Uterus (tissue), 4 donors: ENCODE results near the gene CHST9. TPM values are rescaled to one million over a fixed set of nuclear protein-coding genes. Genes with fewer than 3 reads are reported as not detected.
A peak's percentile ranks its signal among the peaks of the same experiment; 100 is the strongest.

ENCODE experiments used
- DNase-seq, 2 donors: peaks; one replicate each; pipeline ENCODE4 v3.0.0-alpha.2; 2019 to 2020
- H3K27ac ChIP-seq, 2 donors: fragments of 200-600 bp; sonication (generic); 1 replicate in 1 of 2; 2 replicates in 1 of 2; pipeline ENCODE4 v1.5.1; 2016 to 2018
- H3K27me3 ChIP-seq, 2 donors: fragments of 200-600 bp; sonication (generic); one replicate each; pipeline ENCODE4 v1.5.1; 2018 to 2019; ENCODE audit warnings: control low read depth in 1 of 2
- H3K36me3 ChIP-seq, 2 donors: fragments of 200-600 bp; sonication (generic); one replicate each; pipeline ENCODE4 v1.5.1; 2019; ENCODE audit warnings: control low read depth in 1 of 2
- H3K4me1 ChIP-seq, 2 donors: fragments of 200-600 bp; sonication (generic); one replicate each; pipeline ENCODE4 v1.5.1; 2018 to 2019; ENCODE audit warnings: control low read depth in 1 of 2
- H3K4me3 ChIP-seq, 2 donors: fragments of 200-600 bp; sonication (generic); 1 replicate in 1 of 2; 2 replicates in 1 of 2; pipeline ENCODE4 v1.5.1; 2018 to 2019; ENCODE audit warnings: mild to moderate bottlenecking in 1 of 2
- H3K9me3 ChIP-seq, 2 donors: fragments of 200-600 bp; sonication (generic); one replicate each; pipeline ENCODE4 v1.5.1; 2019; ENCODE audit warnings: control low read depth in 1 of 2
- POLR2A ChIP-seq, 2 donors: fragments of 450-650 bp; IDR thresholded peaks; one replicate each; pipeline ENCODE4 v1.6.1; 2016; ENCODE audit warnings: antibody characterized with exemption in 2 of 2, mild to moderate bottlenecking in 1 of 2, moderate library complexity in 1 of 2
- intact Hi-C: fragments of 100-400 bp; cut with DNase I; formaldehyde crosslinking; loops from one replicate; pipeline ENCODE4 v1.15.1; 2023; ENCODE audit warnings: low total_unique reads
- total RNA-seq, 4 donors: library from RNA; depleted of rRNA in 3 of 4; stranded (reverse); fragments of >200 nt in 3 of 4; gene quantifications; one replicate each; pipeline versions ENCODE4 v1.1.0 to v1.2.4, GENCODE V29; 2014 to 2023
- TF ChIP-seq, protein P1 (sequence below), 4 experiments: fragments of 200-600 bp in 2 of 4; fragments of 450-650 bp in 2 of 4; sonication (generic) in 2 of 4; IDR thresholded peaks; one replicate each; pipeline ENCODE4 v1.5.1; 2016 to 2019; ENCODE audit warnings: antibody characterized with exemption in 4 of 4, mild to moderate bottlenecking in 2 of 4, moderate library complexity in 1 of 4
- donor health status: DM: yes; HTN: yes; CAD: no.

Gene CHST9
- total RNA-seq, 4 donors from 2014 or later = 0.21 to 3.7 TPM; not detected in 2

DNA sequence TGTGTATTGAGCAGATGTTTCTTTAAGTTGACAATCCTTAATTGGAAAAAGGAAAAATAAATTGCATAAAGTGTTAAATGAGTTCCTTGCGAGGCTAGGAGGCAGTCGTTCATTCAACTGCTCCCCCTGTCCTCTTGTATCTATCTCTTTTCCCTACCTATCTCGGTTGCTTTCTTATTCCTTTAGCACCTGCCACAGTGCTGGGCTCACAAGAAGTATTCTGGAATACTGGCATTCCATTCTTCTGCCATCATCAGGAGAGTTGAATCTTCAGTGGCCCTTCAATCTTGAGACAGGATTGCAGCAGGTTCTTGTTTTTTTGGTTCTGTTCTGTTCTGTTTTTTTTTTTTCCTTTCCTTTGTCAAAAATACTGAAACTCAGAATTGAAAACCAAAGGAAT is 176.5 kb downstream of the CHST9 start:
- Histone ChIP-seq H3K36me3 (no peaks in the 10 kb centered on the region), H3K27me3 (no peaks in the 10 kb centered on the region), H3K9me3 (no peaks in the 10 kb centered on the region), H3K27ac (no peak overlapping the region), H3K4me3 (no peak overlapping the region), H3K4me1 (no peaks in the 10 kb centered on the region)
- DNase-seq = no peak
- TF ChIP-seq, protein P1, sequence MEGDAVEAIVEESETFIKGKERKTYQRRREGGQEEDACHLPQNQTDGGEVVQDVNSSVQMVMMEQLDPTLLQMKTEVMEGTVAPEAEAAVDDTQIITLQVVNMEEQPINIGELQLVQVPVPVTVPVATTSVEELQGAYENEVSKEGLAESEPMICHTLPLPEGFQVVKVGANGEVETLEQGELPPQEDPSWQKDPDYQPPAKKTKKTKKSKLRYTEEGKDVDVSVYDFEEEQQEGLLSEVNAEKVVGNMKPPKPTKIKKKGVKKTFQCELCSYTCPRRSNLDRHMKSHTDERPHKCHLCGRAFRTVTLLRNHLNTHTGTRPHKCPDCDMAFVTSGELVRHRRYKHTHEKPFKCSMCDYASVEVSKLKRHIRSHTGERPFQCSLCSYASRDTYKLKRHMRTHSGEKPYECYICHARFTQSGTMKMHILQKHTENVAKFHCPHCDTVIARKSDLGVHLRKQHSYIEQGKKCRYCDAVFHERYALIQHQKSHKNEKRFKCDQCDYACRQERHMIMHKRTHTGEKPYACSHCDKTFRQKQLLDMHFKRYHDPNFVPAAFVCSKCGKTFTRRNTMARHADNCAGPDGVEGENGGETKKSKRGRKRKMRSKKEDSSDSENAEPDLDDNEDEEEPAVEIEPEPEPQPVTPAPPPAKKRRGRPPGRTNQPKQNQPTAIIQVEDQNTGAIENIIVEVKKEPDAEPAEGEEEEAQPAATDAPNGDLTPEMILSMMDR (IDR thresholded peaks at IDR 0.05) = no peak
- TF ChIP-seq POLR2A (IDR thresholded peaks at IDR 0.05) = no peak
- intact Hi-C loops = no loop called here

DNA sequence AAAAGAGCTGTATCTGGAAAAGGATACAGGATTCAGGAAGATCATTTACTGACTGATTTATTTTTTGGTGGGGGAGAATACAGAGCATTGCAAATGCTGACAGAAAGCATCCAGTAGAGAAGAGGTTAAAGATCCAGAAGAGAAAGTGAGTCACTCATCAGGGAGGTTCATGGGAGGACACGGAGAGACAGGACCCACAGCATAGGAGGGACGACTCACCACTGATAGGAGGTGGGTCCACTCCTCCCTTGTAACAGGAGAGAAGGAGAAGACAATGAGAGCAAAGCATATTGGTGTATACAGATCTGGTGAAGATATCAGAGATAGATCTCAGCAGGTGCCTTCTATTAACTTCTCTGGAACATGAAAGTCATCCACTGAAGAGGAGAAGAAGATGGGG is 177.2 kb downstream of the CHST9 start:
- Histone ChIP-seq H3K4me3 (no peak overlapping the region), H3K9me3 (no peaks in the 10 kb centered on the region), H3K27ac (no peak overlapping the region), H3K36me3 (no peaks in the 10 kb centered on the region), H3K27me3 (no peaks in the 10 kb centered on the region), H3K4me1 (no peaks in the 10 kb centered on the region)
- DNase-seq = no peak
- no peak for TF ChIP-seq POLR2A (IDR thresholded peaks at IDR 0.05)
- TF ChIP-seq, protein P1 (IDR thresholded peaks at IDR 0.05) = no peak
- intact Hi-C loops = no loop called here

DNA sequence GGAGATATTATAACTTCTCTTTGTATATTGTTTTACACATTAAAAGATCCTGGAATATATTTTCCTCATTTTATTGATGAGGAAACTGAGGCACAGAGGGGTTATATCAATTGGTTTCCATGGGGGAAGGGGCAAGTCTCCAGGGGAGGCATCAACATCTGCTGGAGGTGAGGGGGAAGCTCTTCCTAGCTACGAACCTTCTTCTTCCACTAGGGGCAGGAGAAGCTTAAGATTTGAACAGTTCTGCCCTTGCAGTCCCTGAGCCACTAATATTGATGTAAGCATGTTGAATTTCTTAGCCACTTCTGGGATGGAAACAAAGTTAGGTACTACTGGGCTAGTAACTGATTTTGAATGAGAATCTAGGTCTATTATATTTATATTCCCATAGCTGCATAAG is 179.5 kb downstream of the CHST9 start:
- H3K9me3 ChIP-seq = no peaks in the 10 kb centered on the region
- no peaks in the 10 kb centered on the region for H3K27me3 ChIP-seq
- TF ChIP-seq POLR2A (IDR thresholded peaks at IDR 0.05) = no peak
- TF ChIP-seq, protein P1 (IDR thresholded peaks at IDR 0.05) = peak in 1 of 4 experiments; percentile 3
- no peaks in the 10 kb centered on the region for H3K36me3 ChIP-seq
- DNase-seq = no peak
- no peaks in the 10 kb centered on the region for H3K4me1 ChIP-seq
- no peak overlapping the region for H3K27ac ChIP-seq
- H3K4me3 ChIP-seq = no peak overlapping the region
- intact Hi-C loops = no loop called here

DNA sequence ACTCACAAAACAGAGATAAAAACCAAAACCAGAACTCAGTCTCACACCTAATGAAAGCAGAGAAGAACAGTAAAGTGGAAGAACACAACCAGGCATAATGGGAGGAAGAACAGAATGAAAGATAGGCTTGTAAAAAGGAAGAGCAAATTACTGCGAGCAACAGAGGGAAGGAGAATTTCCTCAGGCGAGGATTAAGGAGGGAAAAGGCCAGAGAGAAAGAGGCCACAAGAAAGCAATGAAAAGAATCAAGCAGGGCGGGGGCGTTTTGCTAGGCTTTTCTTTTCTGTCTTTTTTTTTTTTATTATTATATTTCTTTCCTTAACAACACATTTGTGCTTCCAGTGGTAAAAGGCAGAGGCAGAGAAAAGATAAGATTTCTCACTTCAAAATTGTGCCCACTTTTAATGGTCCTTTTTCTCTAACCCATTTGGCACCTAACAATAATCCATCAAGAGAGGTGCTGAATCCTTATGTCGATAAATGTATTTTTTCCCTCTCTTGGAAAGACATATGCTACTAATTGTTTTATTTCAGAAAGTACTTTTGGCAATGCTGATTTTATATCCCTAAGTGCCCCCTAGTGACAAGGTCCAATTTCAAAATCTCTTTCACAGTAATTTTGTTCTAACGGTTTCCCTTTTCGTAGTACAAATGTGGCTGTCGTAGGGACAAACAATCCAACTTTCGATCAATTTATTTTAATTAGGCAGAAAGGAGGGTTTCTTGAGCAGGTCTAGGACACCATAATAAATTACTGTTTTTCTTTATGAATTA is 180.9 kb downstream of the CHST9 start:
- Histone ChIP-seq H3K4me3 (no peak overlapping the region), H3K9me3 (no peaks in the 10 kb centered on the region), H3K27ac (no peak overlapping the region), H3K4me1 (no peaks in the 10 kb centered on the region), H3K27me3 (no peaks in the 10 kb centered on the region), H3K36me3 (no peaks in the 10 kb centered on the region)
- DNase-seq = no peak
- intact Hi-C loops = no loop called here
- TF ChIP-seq POLR2A (IDR thresholded peaks at IDR 0.05) = no peak
- TF ChIP-seq, protein P1 (IDR thresholded peaks at IDR 0.05) = peak; percentile 11 to 29 (median 26)

DNA sequence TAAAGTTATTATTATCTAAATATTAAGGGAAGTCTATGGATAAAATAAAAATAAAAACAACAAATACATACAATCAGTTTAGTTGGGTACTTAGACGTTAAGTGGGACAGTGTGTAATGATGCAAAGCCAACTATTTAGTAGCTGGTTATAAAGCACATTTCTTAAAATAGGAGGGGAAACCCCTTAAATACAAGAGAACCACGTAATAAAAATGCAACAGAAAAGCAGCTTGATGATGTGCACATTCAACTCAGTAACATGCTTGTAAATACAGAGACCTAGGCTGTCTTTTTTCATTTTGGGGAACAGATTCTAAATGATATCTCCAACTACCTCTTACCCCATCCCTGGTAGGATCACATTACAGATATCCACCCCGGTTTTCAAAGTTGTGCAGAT is 185.3 kb downstream of the CHST9 start:
- Histone ChIP-seq H3K4me3 (no peak overlapping the region), H3K27me3 (no peaks in the 10 kb centered on the region), H3K36me3 (no peaks in the 10 kb centered on the region), H3K27ac (no peak overlapping the region), H3K9me3 (no peaks in the 10 kb centered on the region), H3K4me1 (no peaks in the 10 kb centered on the region)
- no peak for DNase-seq
- TF ChIP-seq POLR2A (IDR thresholded peaks at IDR 0.05) = no peak
- TF ChIP-seq, protein P1 (IDR thresholded peaks at IDR 0.05) = no peak
- intact Hi-C loops = no loop called here
